Ascending aorta (tissue), 2 donors: ENCODE measurements around the gene DPP9. TPM values are rescaled to one million over a fixed set of nuclear protein-coding genes. Genes with fewer than 3 reads are reported as not detected.

Experiments
- DNase-seq, 2 donors: peaks; one replicate each; pipeline ENCODE4 v3.0.0-alpha.2; 2019; ENCODE audit warnings: low spot score in 2 of 2
- H3K27ac ChIP-seq, 2 donors: fragments of 200-600 bp; sonication (generic); one replicate each; pipeline ENCODE4 v1.5.1; 2016 to 2017; ENCODE audit warnings: mild to moderate bottlenecking in 1 of 2
- H3K27me3 ChIP-seq: fragments of 200-600 bp; sonication (generic); one replicate; pipeline ENCODE4 v1.5.1; 2017
- H3K36me3 ChIP-seq, 2 donors: fragments of 200-600 bp; sonication (generic); one replicate each; pipeline ENCODE4 v1.5.1; 2016
- H3K4me1 ChIP-seq, 2 donors: fragments of 200-600 bp; sonication (generic); one replicate each; pipeline ENCODE4 v1.5.1; 2016 to 2017; ENCODE audit warnings: mild to moderate bottlenecking in 1 of 2
- H3K4me3 ChIP-seq, 2 donors: fragments of 200-600 bp; sonication (generic); one replicate each; pipeline ENCODE4 v1.5.1; 2016 to 2017; ENCODE audit warnings: mild to moderate bottlenecking in 1 of 2
- H3K9me3 ChIP-seq, 2 donors: fragments of 200-600 bp; sonication (generic); one replicate each; pipeline ENCODE4 v1.5.1; 2016
- CTCF ChIP-seq, 3 experiments: fragments of 200-600 bp in 2 of 3; fragments of 450-650 bp in 1 of 3; sonication (generic) in 2 of 3; IDR thresholded peaks; one replicate each; pipeline ENCODE4 v1.5.1; 2016 to 2019; ENCODE audit warnings: antibody characterized with exemption in 3 of 3, mild to moderate bottlenecking in 1 of 3, moderate library complexity in 1 of 3
- intact Hi-C: fragments of 100-400 bp; cut with DNase I; formaldehyde crosslinking; loops from one replicate; pipeline ENCODE4 v1.15.1; 2023
- total RNA-seq: library from RNA; depleted of rRNA; stranded (reverse); fragments of >200 nt; gene quantifications from one replicate; pipeline ENCODE4 v1.1.0, GENCODE V29; 2016

The DPP9 gene
- total RNA-seq, 1 donor from 2014 or later: 72.2 TPM

- no peaks in the 10 kb centered on the region for H3K9me3 ChIP-seq
Observed at GRCh38 chr19:4704317-4704673, 19.3 kb downstream of the DPP9 start.

GRCh38 chr19:4703671-4704316, 19.8 kb downstream of the DPP9 start:
- Histone ChIP-seq H3K4me3 (no peak overlapping the region), H3K27ac (no peak overlapping the region), H3K36me3 (peaks cover 57 to 70% of the 10 kb centered on the region in 2 donors), H3K4me1 (peaks cover 14 to 17% of the 10 kb centered on the region in 2 donors), H3K9me3 (no peaks in the 10 kb centered on the region), H3K27me3 (no peaks in the 10 kb centered on the region)
- intact Hi-C loops: no loop called here
- no peak for TF ChIP-seq CTCF (IDR thresholded peaks at IDR 0.05)
- DNase-seq: no peak

More at GRCh38 chr19:4704317-4704673, 19.3 kb downstream of the DPP9 start:
- Histone ChIP-seq H3K4me1 (peaks cover 17 to 22% of the 10 kb centered on the region in 2 donors), H3K27ac (no peak overlapping the region), H3K4me3 (no peak overlapping the region), H3K36me3 (peaks cover 54 to 67% of the 10 kb centered on the region in 2 donors), H3K27me3 (no peaks in the 10 kb centered on the region)
- DNase-seq: no peak
- no peak for TF ChIP-seq CTCF (IDR thresholded peaks at IDR 0.05)
- intact Hi-C loops: no loop called here

- Histone ChIP-seq H3K9me3 (no peaks in the 10 kb centered on the region), H3K36me3 (peaks cover 61 to 80% of the 10 kb centered on the region in 2 donors), H3K4me3 (no peak overlapping the region), H3K27me3 (no peaks in the 10 kb centered on the region), H3K4me1 (peaks cover 5 to 8% of the 10 kb centered on the region in 2 donors), H3K27ac (no peak overlapping the region)
- no peak for DNase-seq
- TF ChIP-seq CTCF (IDR thresholded peaks at IDR 0.05): no peak
- intact Hi-C loops: no loop called here
Observed at GRCh38 chr19:4702764-4703163, 20.9 kb downstream of the DPP9 start.

- Histone ChIP-seq H3K36me3 (peaks cover 73 to 93% of the 10 kb centered on the region in 2 donors), H3K27me3 (no peaks in the 10 kb centered on the region), H3K27ac (no peak overlapping the region), H3K9me3 (no peaks in the 10 kb centered on the region), H3K4me1 (no peaks in the 10 kb centered on the region), H3K4me3 (no peak overlapping the region)
- no peak for TF ChIP-seq CTCF (IDR thresholded peaks at IDR 0.05)
- no peak for DNase-seq
- intact Hi-C loops: no loop called here
Observed at GRCh38 chr19:4701557-4701956, 22.1 kb downstream of the DPP9 start.

GRCh38 chr19:4700693-4700970, 23.0 kb downstream of the DPP9 start:
- no peak overlapping the region for H3K27ac ChIP-seq
- H3K36me3 ChIP-seq: peaks cover 82 to 98% of the 10 kb centered on the region in 2 donors
- no peak overlapping the region for H3K4me3 ChIP-seq
- no peak for DNase-seq
- intact Hi-C loops: no loop called here
- no peak for TF ChIP-seq CTCF (IDR thresholded peaks at IDR 0.05)
- H3K27me3 ChIP-seq: no peaks in the 10 kb centered on the region
- no peaks in the 10 kb centered on the region for H3K9me3 ChIP-seq
- H3K4me1 ChIP-seq: no peaks in the 10 kb centered on the region
